ENCODE measurements around the gene TAF1D.

DNA sequence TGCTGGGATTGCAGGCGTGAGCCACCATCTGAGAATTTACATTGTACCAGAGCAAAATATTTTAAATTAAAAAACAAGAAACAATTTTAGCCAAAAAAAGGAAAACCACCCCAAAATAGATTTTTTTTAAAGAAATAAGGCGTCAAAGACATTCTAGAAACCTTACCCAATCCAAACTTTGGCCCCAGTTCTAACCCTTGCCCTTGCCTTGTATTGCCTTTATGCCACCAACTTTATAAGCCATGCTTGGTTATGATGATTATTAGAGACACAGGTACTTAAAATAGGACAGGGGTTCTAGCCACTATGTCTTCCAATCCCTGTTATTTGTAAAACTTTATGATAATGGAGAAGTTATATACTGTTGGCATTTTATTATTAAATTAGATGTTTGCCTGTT lies 11.9 kb upstream of the TAF1D start:
- TF ChIP-seq, protein P1, sequence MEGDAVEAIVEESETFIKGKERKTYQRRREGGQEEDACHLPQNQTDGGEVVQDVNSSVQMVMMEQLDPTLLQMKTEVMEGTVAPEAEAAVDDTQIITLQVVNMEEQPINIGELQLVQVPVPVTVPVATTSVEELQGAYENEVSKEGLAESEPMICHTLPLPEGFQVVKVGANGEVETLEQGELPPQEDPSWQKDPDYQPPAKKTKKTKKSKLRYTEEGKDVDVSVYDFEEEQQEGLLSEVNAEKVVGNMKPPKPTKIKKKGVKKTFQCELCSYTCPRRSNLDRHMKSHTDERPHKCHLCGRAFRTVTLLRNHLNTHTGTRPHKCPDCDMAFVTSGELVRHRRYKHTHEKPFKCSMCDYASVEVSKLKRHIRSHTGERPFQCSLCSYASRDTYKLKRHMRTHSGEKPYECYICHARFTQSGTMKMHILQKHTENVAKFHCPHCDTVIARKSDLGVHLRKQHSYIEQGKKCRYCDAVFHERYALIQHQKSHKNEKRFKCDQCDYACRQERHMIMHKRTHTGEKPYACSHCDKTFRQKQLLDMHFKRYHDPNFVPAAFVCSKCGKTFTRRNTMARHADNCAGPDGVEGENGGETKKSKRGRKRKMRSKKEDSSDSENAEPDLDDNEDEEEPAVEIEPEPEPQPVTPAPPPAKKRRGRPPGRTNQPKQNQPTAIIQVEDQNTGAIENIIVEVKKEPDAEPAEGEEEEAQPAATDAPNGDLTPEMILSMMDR (IDR thresholded peaks at IDR 0.05), result no peak
- TF ChIP-seq TCF7L2 (IDR thresholded peaks at IDR 0.05; ENCODE audit: low read depth, low read length) (no peak), POLR2AphosphoS5 (IDR thresholded peaks at IDR 0.05; ENCODE audit: low read depth, low read length) (no peak), SIN3A (IDR thresholded peaks at IDR 0.05; ENCODE audit: borderline replicate concordance, insufficient read depth, low read depth, low read length) (no peak)
